Keratinocyte (primary cell): ENCODE results near the gene TTL.

ENCODE experiments used
- EZH2 ChIP-seq: IDR thresholded peaks from one replicate; pipeline ENCODE4 v1.6.1; 2012; ENCODE audit warnings: inconsistent platforms, mild to moderate bottlenecking, low read length, moderate library complexity
- TF ChIP-seq, protein P1 (sequence below), 3 experiments: IDR thresholded peaks in 1 of 3; conservative IDR thresholded peaks in 1 of 3; optimal IDR thresholded peaks in 1 of 3; 2 replicates in 2 of 3; 3 replicates in 1 of 3; pipeline versions ENCODE3 to v1.5.1; 2011; ENCODE audit warnings: low read length in 3 of 3, mild to moderate bottlenecking in 3 of 3, moderate library complexity in 2 of 3, control low read depth in 1 of 3, inconsistent platforms in 1 of 3; ENCODE audit not compliant: insufficient read depth in 2 of 3; ENCODE audit errors: extremely low read depth in 1 of 3

DNA sequence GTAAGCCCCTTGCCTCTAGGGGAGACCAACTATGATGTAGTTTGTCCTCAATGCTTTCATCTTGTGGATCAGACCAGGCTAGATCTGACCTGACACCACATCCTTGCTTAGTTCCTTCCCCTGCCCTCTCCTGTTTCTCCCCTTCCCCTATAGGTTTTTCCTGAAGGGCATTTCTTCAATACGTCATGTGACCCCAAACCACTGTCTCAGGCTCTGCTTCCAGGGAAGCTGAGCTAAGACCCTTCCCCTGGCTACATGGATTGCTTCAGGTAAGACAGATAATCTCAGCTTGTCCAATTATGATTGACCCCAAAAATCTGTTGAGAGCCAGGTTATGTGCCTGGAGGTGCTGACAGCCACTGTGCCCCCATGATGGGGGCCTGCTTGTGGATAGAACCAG is 22.6 kb upstream of the TTL start:
- TF ChIP-seq, protein P1, sequence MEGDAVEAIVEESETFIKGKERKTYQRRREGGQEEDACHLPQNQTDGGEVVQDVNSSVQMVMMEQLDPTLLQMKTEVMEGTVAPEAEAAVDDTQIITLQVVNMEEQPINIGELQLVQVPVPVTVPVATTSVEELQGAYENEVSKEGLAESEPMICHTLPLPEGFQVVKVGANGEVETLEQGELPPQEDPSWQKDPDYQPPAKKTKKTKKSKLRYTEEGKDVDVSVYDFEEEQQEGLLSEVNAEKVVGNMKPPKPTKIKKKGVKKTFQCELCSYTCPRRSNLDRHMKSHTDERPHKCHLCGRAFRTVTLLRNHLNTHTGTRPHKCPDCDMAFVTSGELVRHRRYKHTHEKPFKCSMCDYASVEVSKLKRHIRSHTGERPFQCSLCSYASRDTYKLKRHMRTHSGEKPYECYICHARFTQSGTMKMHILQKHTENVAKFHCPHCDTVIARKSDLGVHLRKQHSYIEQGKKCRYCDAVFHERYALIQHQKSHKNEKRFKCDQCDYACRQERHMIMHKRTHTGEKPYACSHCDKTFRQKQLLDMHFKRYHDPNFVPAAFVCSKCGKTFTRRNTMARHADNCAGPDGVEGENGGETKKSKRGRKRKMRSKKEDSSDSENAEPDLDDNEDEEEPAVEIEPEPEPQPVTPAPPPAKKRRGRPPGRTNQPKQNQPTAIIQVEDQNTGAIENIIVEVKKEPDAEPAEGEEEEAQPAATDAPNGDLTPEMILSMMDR (optimal IDR thresholded peaks at IDR 0.05 in 1 of 3, IDR thresholded peaks at IDR 0.05 in 1 of 3, conservative IDR thresholded peaks at IDR 0.05 in 1 of 3; ENCODE audit: extremely low read depth in 1 of 3, insufficient read depth in 2 of 3, low read length in 3 of 3) = no peak
- TF ChIP-seq EZH2 = no peak
